Vagina (tissue), 2 donors: ENCODE measurements around the gene WNT16.
"Not testable (repeated sequence)": the region's sequence is repeated elsewhere in the genome, so short reads cannot be mapped to it uniquely, and the experiment has no call there.

Experiments
- POLR2A ChIP-seq, 2 donors: fragments of 450-650 bp; IDR thresholded peaks; one replicate each; pipeline ENCODE4 v1.6.1; 2017; ENCODE audit warnings: antibody characterized with exemption in 2 of 2, mild to moderate bottlenecking in 2 of 2, moderate library complexity in 2 of 2
- POLR2AphosphoS5 ChIP-seq, 2 donors: sonication (generic); formaldehyde crosslinking; IDR thresholded peaks; one replicate each; pipeline ENCODE4 v1.9.0; 2017; ENCODE audit warnings: antibody characterized with exemption in 2 of 2, mild to moderate bottlenecking in 2 of 2, low read depth in 1 of 2; ENCODE audit not compliant: insufficient read depth in 1 of 2
- TF ChIP-seq, protein P1 (sequence below), 3 experiments: fragments of 450-650 bp in 2 of 3; fragments of 200-600 bp in 1 of 3; sonication (generic) in 1 of 3; IDR thresholded peaks; one replicate each; pipeline ENCODE4 v1.5.1; 2017 to 2019; ENCODE audit warnings: antibody characterized with exemption in 3 of 3, mild to moderate bottlenecking in 2 of 3, moderate library complexity in 2 of 3

GRCh38 chr7:121315170-121315569, 13.6 kb upstream of the WNT16 start:
- TF ChIP-seq, protein P1, sequence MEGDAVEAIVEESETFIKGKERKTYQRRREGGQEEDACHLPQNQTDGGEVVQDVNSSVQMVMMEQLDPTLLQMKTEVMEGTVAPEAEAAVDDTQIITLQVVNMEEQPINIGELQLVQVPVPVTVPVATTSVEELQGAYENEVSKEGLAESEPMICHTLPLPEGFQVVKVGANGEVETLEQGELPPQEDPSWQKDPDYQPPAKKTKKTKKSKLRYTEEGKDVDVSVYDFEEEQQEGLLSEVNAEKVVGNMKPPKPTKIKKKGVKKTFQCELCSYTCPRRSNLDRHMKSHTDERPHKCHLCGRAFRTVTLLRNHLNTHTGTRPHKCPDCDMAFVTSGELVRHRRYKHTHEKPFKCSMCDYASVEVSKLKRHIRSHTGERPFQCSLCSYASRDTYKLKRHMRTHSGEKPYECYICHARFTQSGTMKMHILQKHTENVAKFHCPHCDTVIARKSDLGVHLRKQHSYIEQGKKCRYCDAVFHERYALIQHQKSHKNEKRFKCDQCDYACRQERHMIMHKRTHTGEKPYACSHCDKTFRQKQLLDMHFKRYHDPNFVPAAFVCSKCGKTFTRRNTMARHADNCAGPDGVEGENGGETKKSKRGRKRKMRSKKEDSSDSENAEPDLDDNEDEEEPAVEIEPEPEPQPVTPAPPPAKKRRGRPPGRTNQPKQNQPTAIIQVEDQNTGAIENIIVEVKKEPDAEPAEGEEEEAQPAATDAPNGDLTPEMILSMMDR (IDR thresholded peaks at IDR 0.05), result not testable (repeated sequence)
- TF ChIP-seq POLR2AphosphoS5 (IDR thresholded peaks at IDR 0.05; ENCODE audit: insufficient read depth in 1 of 2, low read depth in 1 of 2); POLR2A (IDR thresholded peaks at IDR 0.05): not testable (repeated sequence)
